Kidney epithelial cell (primary cell): ENCODE results near the gene ADD3. TPM values are rescaled to one million over a fixed set of nuclear protein-coding genes. Genes with fewer than 3 reads are reported as not detected.
"Not testable (repeated sequence)": the region's sequence is repeated elsewhere in the genome, so short reads cannot be mapped to it uniquely, and the experiment has no call there.

Source experiments
- DNase-seq: peaks from one replicate; pipeline ENCODE4 v3.0.0-alpha.2; 2010; ENCODE audit warnings: low read depth
- H3K27me3 ChIP-seq: 2 replicates; pipeline ENCODE4 v1.6.0; 2011; ENCODE audit warnings: low read length; ENCODE audit not compliant: control insufficient read depth, insufficient read depth
- H3K36me3 ChIP-seq: 2 replicates; pipeline ENCODE4 v1.5.1; 2011; ENCODE audit warnings: low read length; ENCODE audit not compliant: control insufficient read depth, insufficient read depth
- H3K4me3 ChIP-seq: 2 replicates; pipeline ENCODE4 v1.5.1; 2011; ENCODE audit warnings: low read depth, mild to moderate bottlenecking, control low read depth, low read length
- total RNA-seq: library from RNA; depleted of rRNA; stranded (reverse); fragments of >200 nt; gene quantifications from 2 replicates; pipeline ENCODE4 v1.2.3, GENCODE V29; 2015
- TF ChIP-seq, protein P1 (sequence below): IDR thresholded peaks from 2 replicates; pipeline ENCODE4 v1.5.1; 2011; ENCODE audit warnings: mild to moderate bottlenecking, moderate library complexity, low read length, control low read depth, inconsistent platforms; ENCODE audit not compliant: insufficient read depth, poor library complexity, severe bottlenecking

The ADD3 gene
- total RNA-seq, 1 donor from 2014 or later = 25.6 TPM

DNA sequence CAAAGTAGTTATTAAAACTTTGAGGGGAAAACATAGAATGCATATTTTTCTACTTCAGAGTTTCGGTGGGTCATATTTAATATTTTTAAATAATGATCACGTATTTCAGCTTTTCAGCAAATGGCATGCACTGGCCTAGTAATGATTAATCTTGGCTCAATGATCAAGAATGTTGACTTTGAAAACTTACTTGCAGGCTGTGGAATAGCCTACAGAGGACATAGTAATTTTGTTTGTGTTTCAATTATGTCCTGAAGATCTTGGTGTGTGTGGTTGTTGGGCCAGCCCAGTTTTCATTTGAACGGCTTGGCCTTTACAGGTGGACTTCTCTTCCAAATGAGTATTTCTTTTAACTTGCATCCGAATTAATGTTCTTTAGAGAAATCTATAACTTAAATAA is 35.1 kb downstream of the ADD3 start:
- peak; percentile 23 for DNase-seq
- Histone ChIP-seq H3K4me3 (no peak overlapping the region), H3K27me3 (no peaks in the 10 kb centered on the region), H3K36me3 (no peaks in the 10 kb centered on the region)
- TF ChIP-seq, protein P1, sequence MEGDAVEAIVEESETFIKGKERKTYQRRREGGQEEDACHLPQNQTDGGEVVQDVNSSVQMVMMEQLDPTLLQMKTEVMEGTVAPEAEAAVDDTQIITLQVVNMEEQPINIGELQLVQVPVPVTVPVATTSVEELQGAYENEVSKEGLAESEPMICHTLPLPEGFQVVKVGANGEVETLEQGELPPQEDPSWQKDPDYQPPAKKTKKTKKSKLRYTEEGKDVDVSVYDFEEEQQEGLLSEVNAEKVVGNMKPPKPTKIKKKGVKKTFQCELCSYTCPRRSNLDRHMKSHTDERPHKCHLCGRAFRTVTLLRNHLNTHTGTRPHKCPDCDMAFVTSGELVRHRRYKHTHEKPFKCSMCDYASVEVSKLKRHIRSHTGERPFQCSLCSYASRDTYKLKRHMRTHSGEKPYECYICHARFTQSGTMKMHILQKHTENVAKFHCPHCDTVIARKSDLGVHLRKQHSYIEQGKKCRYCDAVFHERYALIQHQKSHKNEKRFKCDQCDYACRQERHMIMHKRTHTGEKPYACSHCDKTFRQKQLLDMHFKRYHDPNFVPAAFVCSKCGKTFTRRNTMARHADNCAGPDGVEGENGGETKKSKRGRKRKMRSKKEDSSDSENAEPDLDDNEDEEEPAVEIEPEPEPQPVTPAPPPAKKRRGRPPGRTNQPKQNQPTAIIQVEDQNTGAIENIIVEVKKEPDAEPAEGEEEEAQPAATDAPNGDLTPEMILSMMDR = no peak

GRCh38 chr10:110044681-110045080 is 36.9 kb downstream of the ADD3 start:
- TF ChIP-seq, protein P1 = no peak
- no peak for DNase-seq
- Histone ChIP-seq H3K36me3 (no peaks in the 10 kb centered on the region), H3K27me3 (no peaks in the 10 kb centered on the region), H3K4me3 (no peak overlapping the region)

DNA sequence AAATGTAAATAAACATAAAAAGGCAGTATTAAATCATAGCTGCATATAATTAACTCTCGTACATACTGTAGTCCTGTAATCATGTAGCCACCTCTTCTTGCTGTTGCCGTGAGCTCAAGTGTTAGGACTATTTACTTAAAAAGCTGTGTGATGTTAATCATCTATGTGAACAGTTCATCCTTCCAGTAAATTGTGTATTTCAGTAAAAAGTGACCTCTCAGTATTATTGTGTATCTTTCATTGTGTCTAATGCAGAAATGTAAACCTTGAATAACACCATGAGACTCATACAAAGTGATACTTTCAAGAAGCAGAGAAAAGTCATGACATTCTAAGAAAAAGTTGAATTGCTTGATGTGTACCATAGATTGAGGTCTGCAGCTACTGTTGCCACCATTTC is 38.0 kb downstream of the ADD3 start:
- DNase-seq = no peak
- Histone ChIP-seq H3K27me3 (no peaks in the 10 kb centered on the region), H3K4me3 (no peak overlapping the region), H3K36me3 (no peaks in the 10 kb centered on the region)
- TF ChIP-seq, protein P1 = no peak

DNA sequence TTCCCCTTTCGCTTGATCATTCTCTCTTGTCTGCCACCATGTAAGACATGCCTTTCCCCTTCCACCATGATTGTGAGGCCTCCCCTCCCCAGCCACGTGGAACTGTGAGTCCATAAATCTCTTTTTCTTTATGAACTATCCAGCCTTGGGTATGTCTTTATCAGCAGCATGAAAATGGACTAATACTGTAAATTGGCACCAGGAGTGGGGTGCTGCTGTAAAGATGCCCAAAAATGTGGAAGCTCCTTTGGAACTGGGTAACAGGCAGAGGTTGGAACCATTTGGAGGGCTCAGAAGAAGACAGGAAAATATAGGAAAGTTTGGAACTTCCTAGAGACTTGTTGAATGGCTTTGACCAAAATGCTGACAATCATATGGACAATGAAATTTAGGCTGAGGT is 40.4 kb downstream of the ADD3 start:
- DNase-seq, H3K4me3 ChIP-seq, H3K36me3 ChIP-seq, H3K27me3 ChIP-seq: not testable (repeated sequence)

DNA sequence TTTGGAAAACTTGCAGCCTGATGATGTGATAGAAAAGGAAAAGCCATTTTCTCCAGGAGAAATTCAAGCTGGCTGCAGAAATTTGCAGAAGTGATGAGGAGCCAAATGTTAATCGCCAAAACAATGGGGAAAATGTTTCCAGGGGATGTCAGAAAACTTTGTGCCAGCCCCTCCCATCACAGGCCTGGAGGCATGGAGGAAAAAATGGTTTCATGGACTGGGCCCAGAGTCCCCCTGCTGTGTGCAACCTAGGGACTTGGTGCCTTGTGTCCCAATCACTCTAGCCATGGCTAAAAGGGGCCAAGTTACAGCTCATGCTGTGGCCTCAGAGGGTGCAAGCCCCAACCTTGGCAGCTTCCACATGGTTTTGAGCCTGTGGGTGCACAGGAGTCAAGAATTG is 41.0 kb downstream of the ADD3 start:
- TF ChIP-seq, protein P1 = no peak
- Histone ChIP-seq H3K27me3 (no peaks in the 10 kb centered on the region), H3K4me3 (no peak overlapping the region)

DNA sequence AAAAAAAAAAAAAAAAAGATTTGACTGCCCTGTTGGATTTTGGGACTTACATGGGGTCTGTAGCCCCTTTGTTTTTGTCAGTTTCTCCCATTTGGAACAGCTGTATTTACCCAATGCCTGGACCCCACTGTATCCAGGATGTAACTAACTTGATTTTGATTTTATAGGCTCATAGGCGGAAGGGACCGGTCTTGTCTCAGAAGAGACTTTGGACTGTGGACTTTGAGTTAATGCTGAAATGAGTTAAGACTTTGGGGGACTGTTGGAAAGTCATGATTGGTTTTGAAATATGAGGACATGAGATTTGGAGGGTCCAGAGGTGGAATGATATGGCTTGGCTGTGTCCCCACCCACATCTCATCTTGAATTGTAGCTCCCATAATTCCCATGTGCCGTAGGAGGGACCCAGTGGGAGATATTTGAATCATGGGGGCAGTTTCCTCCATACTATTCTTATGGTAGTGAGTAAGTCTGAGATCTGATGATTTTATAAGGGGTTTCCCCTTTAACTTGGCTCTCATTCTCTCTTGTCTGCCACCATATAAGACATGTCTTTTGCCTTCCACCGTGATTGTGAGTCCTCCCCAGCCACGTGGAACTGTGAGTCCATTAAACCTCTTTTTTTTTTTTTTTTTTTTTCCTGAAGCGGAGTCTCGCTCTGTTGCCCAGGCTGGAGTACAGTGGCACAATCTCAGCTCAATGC is 42.3 kb downstream of the ADD3 start:
- DNase-seq, H3K36me3 ChIP-seq, H3K27me3 ChIP-seq, H3K4me3 ChIP-seq: not testable (repeated sequence)

More for the DNA sequence above, 41.0 kb downstream of the ADD3 start:
- H3K36me3 ChIP-seq = no peaks in the 10 kb centered on the region
- DNase-seq = no peak

GRCh38 chr10:110051487-110051886 is 43.7 kb downstream of the ADD3 start:
- DNase-seq = no peak
- Histone ChIP-seq H3K27me3 (no peaks in the 10 kb centered on the region), H3K4me3 (no peak overlapping the region), H3K36me3 (no peaks in the 10 kb centered on the region)
- TF ChIP-seq, protein P1 = no peak
